ENCODE measurements around the gene ASCL2.
"Not testable (repeated sequence)": the region's sequence is repeated elsewhere in the genome, so short reads cannot be mapped to it uniquely, and the experiment has no call there.

The ASCL2 gene

DNA sequence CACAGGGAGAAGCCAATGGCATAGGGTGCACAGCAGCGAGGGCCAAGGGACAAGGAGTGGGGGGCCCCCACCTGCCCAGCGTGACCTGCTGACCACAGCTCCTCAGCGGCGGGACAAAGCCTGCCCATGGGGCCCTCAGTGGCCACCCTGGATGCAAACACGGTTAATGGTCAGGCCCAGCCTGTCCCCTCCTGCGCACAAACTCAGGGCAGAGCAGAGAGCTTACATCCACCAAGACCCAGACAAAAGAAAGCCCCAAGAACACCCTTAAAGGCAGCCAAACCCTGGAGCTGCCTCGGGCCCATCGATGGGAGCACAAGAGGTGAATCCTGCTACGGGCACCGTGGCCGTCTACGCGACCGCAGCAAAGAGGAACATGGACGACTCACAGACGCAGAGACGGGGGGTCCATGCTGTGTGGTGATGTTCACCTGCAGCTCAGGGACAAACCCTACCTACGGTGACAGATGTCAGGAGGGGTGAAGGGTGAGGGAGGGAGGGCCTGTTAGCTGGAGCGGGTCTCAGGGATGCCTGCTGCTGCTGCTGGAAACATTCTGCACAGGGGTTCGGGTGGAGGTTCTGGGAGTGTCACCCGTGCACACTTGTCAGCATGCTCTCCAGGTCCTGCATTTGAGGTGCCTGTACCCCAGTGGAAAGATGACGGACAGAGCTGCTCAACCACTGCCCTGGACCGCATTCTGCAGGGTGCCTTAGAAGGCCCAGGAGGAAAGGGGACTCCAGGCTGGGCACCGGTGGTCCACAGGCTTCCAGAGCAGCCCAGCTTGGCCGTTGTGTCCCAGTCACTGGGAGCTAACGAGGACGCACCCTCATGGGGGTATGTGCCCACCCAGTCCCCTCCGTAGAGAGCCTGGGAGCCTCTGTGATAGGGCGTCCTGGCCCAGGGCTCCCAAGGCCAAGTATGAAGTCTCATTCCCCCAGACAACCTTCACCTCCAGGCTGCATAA is 11.6 kb downstream of the ASCL2 start:
- no peak for DNase-seq

GRCh38 chr11:2256951-2257700 is 13.3 kb downstream of the ASCL2 start:
- DNase-seq: no peak

DNA sequence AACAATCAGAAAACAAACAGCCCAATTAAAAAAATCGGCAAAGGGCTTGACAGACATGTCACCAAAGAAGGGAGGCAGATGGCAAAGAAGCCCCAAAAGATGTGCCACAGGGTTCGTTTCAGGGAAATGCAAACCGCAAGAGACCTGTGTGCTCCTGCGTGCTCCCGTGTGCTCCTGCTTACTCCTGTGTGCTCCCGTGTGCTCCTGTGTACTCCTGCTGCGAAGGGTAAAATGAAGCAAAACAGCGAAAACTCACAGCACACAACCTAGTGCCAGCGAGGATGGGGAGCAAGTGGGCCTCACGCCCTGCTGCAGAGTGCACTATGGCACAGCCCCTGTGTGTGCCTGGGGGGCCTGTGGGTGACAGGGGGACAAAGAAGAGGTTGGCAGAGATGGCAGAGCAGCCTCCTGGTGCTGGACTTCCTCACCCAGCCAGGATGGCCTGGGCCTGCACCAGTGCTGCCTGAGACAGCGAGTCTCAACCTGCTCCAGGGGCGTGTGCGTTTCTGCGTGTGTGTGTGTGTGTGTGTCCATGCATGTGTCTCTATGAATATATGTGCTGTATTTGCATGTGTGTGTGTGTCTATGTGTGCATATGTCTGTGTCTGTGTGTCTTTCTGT is 14.0 kb downstream of the ASCL2 start:
- no peak for DNase-seq

GRCh38 chr11:2252018-2252417 is 18.4 kb downstream of the ASCL2 start:
- no peak for DNase-seq

DNA sequence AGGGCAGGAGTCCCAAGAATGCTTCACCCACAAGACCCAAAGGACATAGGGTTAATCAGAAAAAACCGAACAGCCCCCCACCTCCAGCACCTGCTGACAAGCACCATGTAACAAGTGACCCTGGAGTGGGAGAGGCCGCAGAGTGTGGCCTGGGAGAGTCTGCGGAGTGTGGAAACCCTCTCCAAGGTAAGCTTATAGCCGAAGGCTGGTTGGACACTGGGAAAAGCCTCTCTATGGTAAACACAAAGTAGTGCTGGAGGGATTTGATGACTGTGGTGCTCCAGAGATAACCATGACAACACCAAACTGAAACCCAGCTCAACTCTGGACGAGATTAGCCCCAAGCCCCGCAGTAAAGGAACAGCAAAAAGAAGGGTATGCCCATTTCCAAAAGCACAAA is 19.2 kb downstream of the ASCL2 start:
- no peak for DNase-seq

DNA sequence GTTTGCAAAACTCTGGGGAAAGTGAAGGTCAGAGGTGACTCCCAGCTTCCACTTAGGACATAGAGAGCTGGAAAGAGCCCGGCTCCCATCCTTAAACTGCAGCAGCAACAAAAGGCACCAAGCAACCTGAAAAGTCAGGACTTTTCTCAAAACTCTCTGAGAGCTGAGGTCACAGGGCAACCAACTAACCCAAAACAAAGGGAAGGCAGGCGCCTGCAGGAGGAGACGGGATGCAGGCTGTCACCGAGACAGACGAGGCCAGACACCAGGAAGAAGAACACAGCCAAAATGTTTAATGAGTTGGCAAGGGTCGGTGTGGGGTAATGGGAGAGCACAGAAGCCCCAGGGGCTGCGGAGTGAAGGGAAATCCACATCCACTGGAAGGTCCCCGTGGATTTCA is 19.9 kb downstream of the ASCL2 start:
- no peak for DNase-seq

DNA sequence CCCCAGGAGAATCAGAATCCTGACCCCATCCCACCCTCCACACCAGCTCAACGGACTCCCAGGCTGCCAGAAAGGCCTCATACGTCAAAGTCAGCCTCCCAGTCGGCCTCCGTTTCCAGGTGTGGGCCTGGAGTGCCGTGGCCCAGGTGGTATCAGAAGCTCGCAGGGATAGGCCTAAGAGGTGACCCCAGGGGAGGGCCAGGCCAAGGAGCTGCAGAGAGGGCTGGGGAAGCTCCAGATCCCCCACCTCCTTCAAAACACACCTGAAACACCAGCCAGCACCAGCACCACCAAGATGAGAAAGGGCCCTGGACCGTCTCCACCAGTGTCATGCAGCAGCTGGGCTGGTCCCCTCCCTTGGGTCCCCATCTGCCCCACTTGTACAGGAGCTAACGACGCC is 20.3 kb downstream of the ASCL2 start:
- DNase-seq: no peak

DNA sequence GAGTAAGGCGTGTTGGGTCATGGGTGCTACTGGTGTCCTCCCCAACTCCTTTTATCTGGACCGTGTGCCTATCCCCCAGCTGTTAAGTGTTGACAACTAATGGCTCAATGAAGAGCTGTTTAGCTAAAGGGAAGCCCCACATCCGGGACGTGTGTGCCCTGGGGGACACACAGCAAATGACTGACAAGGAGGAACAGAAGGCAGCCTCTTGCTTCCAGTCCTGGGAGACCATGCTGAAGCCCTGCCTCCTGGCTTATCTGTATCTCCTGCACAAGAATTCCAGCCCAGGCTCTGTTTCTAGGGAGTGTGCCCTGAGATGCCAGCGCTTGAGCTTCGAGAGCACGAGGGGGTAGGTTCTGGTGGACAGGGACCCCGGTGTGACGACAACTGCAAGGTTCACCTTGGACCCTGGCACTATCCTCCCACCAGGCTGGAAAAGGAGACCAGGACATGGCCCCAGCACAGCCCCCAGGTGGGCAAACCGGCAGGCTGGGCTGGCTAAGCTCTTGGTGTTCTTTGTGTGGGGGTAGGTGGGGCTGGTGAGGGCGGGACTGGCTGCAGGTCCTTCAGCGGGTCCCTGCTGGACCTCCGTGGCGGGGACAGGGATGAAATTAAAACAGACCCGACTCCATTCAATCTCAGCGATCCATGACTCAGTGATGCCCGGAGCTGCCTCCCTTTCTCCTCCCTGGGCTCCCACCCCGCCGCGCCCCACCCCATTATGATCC is 21.0 kb downstream of the ASCL2 start:
- DNase-seq: no peak

GRCh38 chr11:2248762-2249161 is 21.6 kb downstream of the ASCL2 start:
- no peak for DNase-seq

DNA sequence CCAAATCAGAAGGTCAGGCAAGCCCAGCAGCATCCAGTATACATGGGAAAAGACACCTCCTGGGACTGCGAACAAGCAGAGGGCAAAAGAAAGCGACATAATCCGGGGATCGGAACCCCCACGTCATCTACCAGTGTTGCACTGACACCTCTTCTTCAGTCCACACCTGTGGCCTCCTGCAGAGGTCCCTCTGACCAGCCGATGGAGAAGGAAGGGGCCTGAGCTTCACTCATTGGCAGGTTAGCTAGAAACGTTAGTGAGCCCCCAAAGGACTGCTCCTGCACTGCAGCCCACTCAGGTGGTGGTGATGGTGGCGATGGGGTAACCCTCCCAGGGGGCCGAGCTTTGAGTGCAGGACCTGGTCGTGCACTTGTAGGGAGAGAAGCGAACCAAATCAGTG is 22.1 kb downstream of the ASCL2 start:
- DNase-seq: no peak

GRCh38 chr11:2247496-2247895 is 22.9 kb downstream of the ASCL2 start:
- DNase-seq: no peak

- no peak for DNase-seq
These were observed 29.6 kb downstream of the ASCL2 start for GRCh38 chr11:2240834-2241233.

- DNase-seq: no peak
These were observed 32.7 kb downstream of the ASCL2 start for GRCh38 chr11:2237457-2238238.

GRCh38 chr11:2236381-2237134 is 33.8 kb downstream of the ASCL2 start:
- DNase-seq: not testable (repeated sequence)

DNA sequence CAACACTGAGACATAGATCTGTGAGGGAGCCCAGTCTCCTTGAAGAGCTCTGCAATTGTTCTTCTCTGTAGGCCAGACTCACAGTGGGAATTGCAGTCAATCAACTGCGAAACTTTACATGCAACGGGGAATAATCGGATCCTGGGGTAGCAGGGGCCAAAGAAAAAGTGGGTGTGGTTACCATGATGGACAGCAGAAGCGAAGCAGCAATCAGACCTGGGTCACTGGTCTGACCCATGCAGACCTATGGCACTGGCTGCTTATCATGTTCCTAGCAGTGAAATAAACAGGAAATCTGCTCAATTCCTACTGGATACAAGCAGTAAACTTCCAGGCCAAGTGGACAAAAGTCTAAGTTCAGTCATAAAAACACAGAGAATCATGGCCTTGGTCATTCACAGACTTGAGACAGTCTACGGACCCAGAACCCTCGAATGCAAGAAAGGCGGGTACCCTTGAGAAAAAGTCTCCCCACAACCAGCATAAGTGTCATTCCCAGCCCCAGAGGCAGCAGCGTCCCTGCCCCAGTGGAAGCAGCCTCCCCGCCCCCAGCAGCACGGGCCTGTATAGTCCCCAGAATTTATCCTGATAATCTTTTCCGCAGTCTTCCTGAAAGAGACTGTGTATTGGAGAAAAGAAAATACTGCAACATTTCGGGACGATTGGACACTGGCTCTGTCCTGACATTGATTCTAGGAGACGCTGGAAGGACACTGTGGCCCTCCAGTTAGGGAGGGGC is 34.6 kb downstream of the ASCL2 start:
- no peak for DNase-seq

GRCh38 chr11:2234963-2235362 is 35.4 kb downstream of the ASCL2 start:
- no peak for DNase-seq

DNA sequence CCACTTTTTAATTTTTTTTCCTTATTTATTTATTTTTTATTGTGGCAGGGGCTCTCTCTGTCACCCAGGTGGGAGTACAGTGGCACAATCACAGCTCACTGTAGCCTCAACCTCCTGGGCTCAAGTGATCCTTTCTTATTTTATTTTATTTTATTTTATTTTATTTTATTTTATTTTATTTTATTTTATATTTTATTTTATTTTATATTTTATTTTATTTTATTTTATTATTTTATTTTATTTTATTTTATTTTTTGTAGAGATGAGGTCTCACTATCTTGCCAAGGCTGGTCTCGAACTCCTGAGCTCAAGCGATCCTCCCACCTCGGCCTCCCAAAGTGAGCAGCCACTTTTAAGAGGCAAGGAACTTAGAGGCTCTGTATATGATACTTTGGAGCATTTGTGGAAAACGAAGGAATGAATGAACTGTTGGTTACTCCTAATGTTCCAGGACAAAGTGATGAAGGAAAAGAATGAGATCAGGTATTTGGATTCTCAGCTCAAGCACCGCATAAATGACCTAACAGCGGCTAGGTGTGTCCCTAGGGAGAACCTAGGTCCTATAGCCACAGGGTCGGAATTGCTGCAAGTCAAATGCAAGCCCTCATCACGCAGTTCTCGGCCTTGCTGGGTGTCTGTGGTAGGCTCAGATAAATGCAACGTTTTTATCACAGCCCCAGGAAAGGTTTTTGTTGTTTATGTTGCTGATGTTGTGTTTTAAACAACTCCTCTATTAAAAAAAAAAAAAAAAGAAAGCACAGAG is 36.5 kb downstream of the ASCL2 start:
- no peak for DNase-seq

DNA sequence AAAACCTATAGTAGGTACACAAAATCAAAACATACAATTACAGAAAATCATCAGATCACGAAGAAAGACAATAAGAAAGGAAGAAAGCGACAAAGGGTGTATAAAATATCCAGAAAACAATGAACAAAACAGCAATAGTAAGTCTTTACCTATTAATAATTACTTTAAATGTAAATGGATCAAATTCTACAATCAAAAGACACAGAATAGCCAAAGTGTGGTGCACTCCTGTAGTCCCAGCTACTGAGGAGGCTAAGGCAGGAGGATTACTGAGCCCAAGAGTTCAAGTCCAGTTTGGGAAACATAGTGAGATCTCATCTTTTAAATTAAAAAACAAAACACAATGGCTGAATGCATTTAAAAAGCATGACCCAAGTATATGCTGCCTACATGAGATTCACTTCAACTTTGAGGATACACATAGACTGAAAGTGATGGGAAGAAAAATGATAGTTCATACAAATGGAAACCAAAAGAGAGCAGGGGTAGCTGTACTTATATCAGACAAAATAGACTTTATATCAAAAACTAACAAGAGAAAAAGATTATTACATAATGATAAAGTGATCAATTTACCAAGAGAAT is 40.6 kb downstream of the ASCL2 start:
- DNase-seq: no peak

DNA sequence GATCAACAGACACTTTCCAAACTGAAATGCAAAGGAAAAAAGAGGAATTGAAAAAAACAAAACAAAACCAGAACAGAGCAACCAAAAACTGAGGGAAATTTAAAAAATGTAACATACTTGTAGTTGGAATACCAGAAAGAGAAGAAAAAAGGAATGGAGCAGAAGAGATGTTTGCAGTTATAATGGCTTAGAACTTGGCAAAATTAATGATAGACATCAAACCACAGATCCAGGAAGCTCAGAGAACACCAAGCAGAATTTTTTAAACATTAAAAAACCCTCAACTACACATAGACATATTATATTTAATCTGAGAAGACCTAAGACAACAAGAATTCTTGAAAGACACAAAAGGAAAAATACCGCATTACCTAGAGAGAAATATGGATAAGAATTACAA is 46.1 kb downstream of the ASCL2 start:
- DNase-seq: no peak

Measured in NCI-H748 treated with DMSO at 0.1 percent for 48 hours (cell line).